Measurements from ENCODE around the gene KIAA0408.

DNA sequence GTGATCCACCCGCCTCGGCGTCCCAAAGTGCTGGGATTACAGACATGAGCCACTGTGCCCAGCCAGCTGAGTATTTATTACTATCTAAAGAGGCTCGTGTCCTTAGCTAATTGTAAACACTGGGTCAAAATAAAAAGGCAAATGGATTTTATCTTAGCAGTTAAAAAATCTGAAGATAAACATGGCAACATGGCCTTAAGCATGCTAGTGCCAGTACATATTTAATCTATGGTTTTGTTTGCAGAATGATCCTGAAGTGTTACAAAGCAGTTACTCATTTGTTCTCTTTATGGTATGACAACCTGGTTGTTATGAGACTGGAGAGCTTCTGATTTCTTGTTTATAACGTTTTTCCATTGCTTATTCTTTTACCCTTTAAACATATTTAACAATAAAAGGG is 3.9 kb upstream of the KIAA0408 start:
- TF ChIP-seq CTCF (IDR thresholded peaks at IDR 0.05; ENCODE audit: low read length) (no peak), EZH2 (IDR thresholded peaks at IDR 0.05; ENCODE audit: borderline replicate concordance, low read length) (no peak)
